Measurements from ENCODE around the gene ALDH8A1.

DNA sequence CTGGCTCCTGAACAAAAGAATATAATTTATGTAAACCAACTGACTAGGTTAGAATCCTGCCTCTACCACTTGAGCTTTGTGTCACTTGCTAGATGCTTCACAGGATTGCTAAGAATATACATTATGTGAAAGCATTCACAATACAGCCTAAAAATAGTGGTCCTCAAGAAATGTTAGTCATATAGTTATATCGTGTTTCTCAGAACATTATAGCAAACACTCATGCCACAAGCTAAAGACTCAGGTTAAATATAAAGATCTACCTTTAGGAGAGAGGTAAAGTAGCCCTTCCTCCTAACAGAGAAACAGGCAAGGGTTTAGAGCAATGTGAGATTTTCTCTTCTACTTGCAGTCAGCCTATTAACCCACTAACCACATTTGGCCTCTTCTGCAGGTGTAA lies 17.8 kb upstream of the ALDH8A1 start:
- TF ChIP-seq NANOG (IDR thresholded peaks at IDR 0.05; ENCODE audit: insufficient read depth, low read depth, low read length, poor library complexity, severe bottlenecking) = no peak
- TF ChIP-seq ZNF274 (IDR thresholded peaks at IDR 0.05; ENCODE audit: borderline replicate concordance, extremely low read depth, low read length) = no peak
- no peak for TF ChIP-seq POLR2A (IDR thresholded peaks at IDR 0.05; ENCODE audit: control extremely low read depth in 1 of 2, low read depth in 2 of 2, low read length in 2 of 2)
- no peak for TF ChIP-seq YY1 (IDR thresholded peaks at IDR 0.05; ENCODE audit: low read depth, low read length)
- TF ChIP-seq JUND (IDR thresholded peaks at IDR 0.05; ENCODE audit: low read length) = no peak
- TF ChIP-seq EP300 (IDR thresholded peaks at IDR 0.05; ENCODE audit: borderline replicate concordance in 1 of 2, low read depth in 2 of 2, low read length in 2 of 2) = no peak
- TF ChIP-seq, protein P1, sequence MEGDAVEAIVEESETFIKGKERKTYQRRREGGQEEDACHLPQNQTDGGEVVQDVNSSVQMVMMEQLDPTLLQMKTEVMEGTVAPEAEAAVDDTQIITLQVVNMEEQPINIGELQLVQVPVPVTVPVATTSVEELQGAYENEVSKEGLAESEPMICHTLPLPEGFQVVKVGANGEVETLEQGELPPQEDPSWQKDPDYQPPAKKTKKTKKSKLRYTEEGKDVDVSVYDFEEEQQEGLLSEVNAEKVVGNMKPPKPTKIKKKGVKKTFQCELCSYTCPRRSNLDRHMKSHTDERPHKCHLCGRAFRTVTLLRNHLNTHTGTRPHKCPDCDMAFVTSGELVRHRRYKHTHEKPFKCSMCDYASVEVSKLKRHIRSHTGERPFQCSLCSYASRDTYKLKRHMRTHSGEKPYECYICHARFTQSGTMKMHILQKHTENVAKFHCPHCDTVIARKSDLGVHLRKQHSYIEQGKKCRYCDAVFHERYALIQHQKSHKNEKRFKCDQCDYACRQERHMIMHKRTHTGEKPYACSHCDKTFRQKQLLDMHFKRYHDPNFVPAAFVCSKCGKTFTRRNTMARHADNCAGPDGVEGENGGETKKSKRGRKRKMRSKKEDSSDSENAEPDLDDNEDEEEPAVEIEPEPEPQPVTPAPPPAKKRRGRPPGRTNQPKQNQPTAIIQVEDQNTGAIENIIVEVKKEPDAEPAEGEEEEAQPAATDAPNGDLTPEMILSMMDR (IDR thresholded peaks at IDR 0.05; ENCODE audit: control extremely low read depth in 1 of 3, insufficient read depth in 1 of 3, low read depth in 1 of 3, low read length in 3 of 3) = no peak
- no peak for TF ChIP-seq EGR1 (IDR thresholded peaks at IDR 0.05; ENCODE audit: borderline replicate concordance, low read depth, low read length)
- TF ChIP-seq POLR2AphosphoS5 (IDR thresholded peaks at IDR 0.05; ENCODE audit: low read depth, low read length) = no peak
